Regular cardiac myocyte (primary cell): ENCODE results near the gene AFF4. TPM values are rescaled to one million over a fixed set of nuclear protein-coding genes. Genes with fewer than 3 reads are reported as not detected.

Experiments used
- total RNA-seq: library from RNA; depleted of rRNA; stranded (reverse); fragments of >200 nt; gene quantifications from 2 replicates; pipeline ENCODE4 v1.2.3, GENCODE V29; 2014

AFF4 gene, protein sequence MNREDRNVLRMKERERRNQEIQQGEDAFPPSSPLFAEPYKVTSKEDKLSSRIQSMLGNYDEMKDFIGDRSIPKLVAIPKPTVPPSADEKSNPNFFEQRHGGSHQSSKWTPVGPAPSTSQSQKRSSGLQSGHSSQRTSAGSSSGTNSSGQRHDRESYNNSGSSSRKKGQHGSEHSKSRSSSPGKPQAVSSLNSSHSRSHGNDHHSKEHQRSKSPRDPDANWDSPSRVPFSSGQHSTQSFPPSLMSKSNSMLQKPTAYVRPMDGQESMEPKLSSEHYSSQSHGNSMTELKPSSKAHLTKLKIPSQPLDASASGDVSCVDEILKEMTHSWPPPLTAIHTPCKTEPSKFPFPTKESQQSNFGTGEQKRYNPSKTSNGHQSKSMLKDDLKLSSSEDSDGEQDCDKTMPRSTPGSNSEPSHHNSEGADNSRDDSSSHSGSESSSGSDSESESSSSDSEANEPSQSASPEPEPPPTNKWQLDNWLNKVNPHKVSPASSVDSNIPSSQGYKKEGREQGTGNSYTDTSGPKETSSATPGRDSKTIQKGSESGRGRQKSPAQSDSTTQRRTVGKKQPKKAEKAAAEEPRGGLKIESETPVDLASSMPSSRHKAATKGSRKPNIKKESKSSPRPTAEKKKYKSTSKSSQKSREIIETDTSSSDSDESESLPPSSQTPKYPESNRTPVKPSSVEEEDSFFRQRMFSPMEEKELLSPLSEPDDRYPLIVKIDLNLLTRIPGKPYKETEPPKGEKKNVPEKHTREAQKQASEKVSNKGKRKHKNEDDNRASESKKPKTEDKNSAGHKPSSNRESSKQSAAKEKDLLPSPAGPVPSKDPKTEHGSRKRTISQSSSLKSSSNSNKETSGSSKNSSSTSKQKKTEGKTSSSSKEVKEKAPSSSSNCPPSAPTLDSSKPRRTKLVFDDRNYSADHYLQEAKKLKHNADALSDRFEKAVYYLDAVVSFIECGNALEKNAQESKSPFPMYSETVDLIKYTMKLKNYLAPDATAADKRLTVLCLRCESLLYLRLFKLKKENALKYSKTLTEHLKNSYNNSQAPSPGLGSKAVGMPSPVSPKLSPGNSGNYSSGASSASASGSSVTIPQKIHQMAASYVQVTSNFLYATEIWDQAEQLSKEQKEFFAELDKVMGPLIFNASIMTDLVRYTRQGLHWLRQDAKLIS
- total RNA-seq, result 34.7 and 43.1 TPM in 2 replicates

DNA sequence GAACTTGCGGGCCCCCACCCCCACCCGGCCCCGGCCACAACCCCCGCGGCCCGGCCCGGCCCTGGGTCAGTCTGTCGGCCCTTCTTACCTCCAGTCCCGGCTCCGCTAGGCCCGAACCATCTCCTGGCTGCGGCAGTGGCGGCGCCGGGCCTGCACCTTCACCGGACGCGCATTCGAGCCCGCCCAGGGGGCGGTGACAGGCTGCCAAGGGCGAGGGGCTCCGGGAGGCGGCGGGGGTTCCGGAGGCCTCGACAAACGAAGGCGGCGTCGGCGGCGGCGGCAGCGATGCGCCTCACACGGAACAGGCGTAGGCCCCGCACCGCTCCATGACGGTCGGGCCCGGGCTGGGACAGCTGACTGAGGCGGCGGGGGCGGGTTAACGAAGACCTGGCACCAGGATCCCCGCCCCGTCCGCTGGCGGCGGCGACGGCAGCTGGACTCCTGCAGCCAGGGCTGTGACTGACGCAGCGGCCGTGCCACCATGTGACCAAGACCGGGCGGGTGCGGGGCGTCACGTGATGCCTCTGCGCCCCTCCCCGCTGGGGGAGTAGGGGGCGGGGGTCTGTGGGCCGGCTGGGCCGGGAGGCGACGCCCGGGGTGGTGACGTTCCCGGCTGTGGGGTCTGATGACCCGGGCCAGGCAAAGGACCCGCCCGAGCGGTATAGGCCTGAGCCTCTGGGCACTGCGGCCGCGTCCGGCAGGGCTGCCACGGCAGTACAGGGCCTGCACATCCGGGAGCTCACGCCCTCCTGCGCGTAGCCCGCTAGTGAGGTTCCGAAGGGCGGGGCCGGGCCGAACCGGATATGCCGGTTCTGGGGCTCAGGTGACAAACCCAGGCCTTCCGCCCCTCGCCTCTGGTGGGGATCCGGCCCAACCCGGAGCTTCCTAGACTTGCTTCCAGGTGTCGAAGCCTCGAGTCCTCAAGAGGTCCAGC is at the start of gene AFF4:
Gene AFF4, minus strand, starts transcription at position 464 of the 934 bp plus-strand sequence. CDS start 26,445 bp downstream, outside the sequence.

DNA sequence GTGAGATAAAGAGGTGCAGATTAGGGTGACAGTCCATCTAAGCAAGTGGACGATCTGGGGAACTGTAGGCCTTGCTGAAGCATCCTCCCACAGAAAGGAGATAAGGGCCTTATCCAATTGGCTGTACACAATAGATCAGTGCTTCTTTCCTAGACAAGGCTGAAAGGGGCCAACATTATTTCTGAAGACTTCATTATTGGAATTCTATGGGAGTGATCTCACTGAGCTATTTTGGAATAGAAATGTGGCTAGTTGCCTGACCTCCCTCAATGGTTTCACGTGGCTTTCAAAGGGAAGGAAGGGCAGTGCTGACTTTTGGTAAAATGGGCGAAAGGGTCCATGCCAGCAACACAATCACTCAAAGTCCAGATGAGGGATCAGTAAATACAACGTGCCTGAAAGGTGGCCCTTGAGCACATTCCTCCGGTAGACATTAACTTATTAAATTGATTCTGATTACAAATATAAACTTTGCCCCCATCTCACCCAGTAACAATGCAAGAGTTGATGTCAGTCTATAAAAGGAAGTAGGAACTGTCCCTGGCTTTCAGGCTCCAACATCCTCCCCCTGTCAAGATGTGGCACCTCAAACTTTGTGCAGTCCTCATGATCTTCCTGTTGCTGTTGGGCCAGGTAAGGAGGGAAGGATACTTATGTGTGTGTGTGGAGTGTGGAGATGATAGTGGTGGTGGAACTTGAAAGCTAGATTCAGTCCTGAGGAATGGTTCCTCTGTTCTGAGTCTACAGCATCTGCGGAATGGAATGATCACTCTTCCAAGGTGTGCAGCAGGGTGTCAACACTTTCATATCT is 90.1 kb downstream of the AFF4 start, which contains the start of gene LEAP2:
Gene LEAP2, plus strand, starts transcription at position 550 of the 811 bp plus-strand sequence. Its CDS starts 27 bp downstream, at position 577.

DNA sequence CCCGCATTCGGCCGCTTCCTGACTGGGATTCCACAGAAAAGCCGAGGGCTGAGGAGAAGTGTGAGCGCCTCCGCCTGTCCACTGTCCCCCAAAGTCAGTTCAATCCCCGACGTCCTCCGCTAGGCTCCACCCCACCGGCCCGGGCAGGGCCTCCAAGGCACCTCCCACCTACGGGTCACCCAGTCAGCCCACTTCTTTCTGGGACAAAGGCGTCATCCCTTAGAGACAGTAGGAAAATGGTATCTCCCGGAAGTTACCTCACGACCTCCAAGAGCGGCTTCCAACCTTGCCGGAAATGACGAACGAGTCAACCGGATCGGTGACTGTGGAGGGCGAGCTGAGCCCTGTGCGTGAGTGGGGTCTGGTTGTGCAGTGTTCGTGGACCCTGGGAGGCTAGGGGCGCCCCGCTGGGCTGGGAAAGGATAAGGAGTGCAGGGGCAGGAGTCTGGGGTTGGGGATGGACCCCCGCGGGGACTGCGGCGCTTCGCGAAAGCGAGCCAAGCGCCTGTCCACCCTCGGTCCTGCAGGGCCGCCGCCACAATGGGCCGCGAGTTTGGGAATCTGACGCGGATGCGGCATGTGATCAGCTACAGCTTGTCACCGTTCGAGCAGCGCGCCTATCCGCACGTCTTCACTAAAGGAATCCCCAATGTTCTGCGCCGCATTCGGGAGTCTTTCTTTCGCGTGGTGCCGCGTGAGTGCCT is 96.9 kb downstream of the AFF4 start, which contains the start of the genes GDF9 and UQCRQ:
Gene GDF9, minus strand, starts transcription at position 128 of the 704 bp plus-strand sequence. CDS start 1,936 bp downstream, outside the sequence.
Gene UQCRQ, plus strand, starts transcription at position 301 of the 704 bp plus-strand sequence. Its CDS starts 240 bp downstream, at position 541.

DNA sequence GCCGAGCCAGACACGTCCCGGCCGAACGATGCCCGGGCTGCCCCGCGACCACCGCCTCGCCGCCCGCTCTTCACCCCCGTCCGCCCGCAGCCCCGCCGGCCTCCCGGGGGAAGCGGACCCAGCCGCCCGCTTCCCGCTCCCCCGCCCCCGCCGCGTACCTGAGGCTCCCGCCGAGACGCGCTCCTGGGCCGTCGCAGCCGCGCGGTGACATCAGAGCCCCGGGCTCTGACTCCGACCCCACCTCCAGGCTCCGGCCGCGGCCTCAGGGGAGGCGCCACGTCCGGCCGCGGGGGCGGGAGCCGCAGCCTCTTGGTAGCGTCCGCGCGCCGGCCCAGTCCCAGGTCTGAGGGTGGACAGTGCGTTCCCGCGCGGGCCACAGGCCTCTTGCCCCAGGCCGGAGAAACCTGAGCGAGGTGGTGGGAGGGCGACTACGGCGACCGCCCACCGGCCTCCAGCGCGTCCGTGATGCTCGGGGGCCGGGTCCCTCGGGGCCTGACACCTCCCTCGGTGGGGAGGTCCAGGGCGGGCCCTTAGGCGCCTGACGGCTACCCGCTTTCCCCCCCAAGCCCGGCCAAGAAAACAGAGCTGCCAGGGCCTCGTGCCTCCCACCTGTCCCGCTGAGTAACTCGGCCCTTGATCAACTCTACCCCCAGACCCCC is 132.9 kb downstream of the AFF4 start, which contains the start of gene SHROOM1:
Gene SHROOM1, minus strand, starts transcription at position 212 of the 659 bp plus-strand sequence. CDS start 4,507 bp downstream, outside the sequence.

Other genes starting within 250 kb of the AFF4 start
- gene KIF3A, start 226.1 kb downstream of the AFF4 start, total RNA-seq, result 11.6 and 11.9 TPM in 2 replicates
- not detected in 2 replicates for gene CCNI2, start 216.2 kb downstream of the AFF4 start, total RNA-seq
- gene SEPTIN8, start 186.4 kb downstream of the AFF4 start, total RNA-seq, result 51.8 and 52.1 TPM in 2 replicates
- gene SOWAHA, start 150.3 kb downstream of the AFF4 start, total RNA-seq, result under 0.01 TPM in 1 of 2 replicates, not detected in the other
- 2.0 and 5.2 TPM in 2 replicates for gene SHROOM1, start 133.0 kb downstream of the AFF4 start, total RNA-seq
- 0.28 and 0.38 TPM in 2 replicates for gene GDF9, start 97.2 kb downstream of the AFF4 start, total RNA-seq
- gene UQCRQ, start 97.0 kb downstream of the AFF4 start, total RNA-seq, result 131 and 137 TPM in 2 replicates
- under 0.01 and 0.28 TPM in 2 replicates for gene LEAP2, start 90.0 kb downstream of the AFF4 start, total RNA-seq
- 7.3 and 16.3 TPM in 2 replicates for gene ZCCHC10, start 62.9 kb upstream of the AFF4 start, total RNA-seq
- gene HSPA4, start 88.4 kb upstream of the AFF4 start, total RNA-seq, result 150 and 213 TPM in 2 replicates